Liver (tissue), 3 donors: ENCODE results near the gene LHFPL2.

Source experiments
- EGR1 ChIP-seq, 2 donors: IDR thresholded peaks; 2 replicates each; pipeline ENCODE4 v1.6.1; 2016 to 2018; ENCODE audit warnings: antibody characterized with exemption in 2 of 2, low read depth in 2 of 2
- FOXA1 ChIP-seq: IDR thresholded peaks from 2 replicates; pipeline ENCODE4 v1.6.1; 2016; ENCODE audit warnings: antibody characterized with exemption
- FOXA2 ChIP-seq: IDR thresholded peaks from 2 replicates; pipeline ENCODE4 v1.6.1; 2016; ENCODE audit warnings: antibody characterized with exemption
- HNF4A ChIP-seq, 2 donors: conservative IDR thresholded peaks; 2 replicates each; pipeline ENCODE4 v1.6.1; 2016; ENCODE audit warnings: antibody characterized with exemption in 2 of 2, mild to moderate bottlenecking in 2 of 2
- NR2F2 ChIP-seq: IDR thresholded peaks from 2 replicates; pipeline ENCODE4 v1.6.1; 2016; ENCODE audit warnings: antibody characterized with exemption
- RAD21 ChIP-seq, 2 donors: IDR thresholded peaks; 2 replicates each; pipeline ENCODE4 v1.6.1; 2016; ENCODE audit warnings: antibody characterized with exemption in 2 of 2, mild to moderate bottlenecking in 2 of 2
- REST ChIP-seq: IDR thresholded peaks from 2 replicates; pipeline ENCODE4 v1.6.1; 2016; ENCODE audit warnings: antibody characterized with exemption, mild to moderate bottlenecking
- RXRA ChIP-seq, 2 donors: IDR thresholded peaks; 2 replicates each; pipeline ENCODE4 v1.6.1; 2017 to 2018; ENCODE audit warnings: antibody characterized with exemption in 2 of 2, mild to moderate bottlenecking in 1 of 2
- TAF1 ChIP-seq: conservative IDR thresholded peaks from 2 replicates; pipeline ENCODE4 v1.6.1; 2016; ENCODE audit warnings: antibody characterized with exemption, mild to moderate bottlenecking
- ZBTB33 ChIP-seq: IDR thresholded peaks from 2 replicates; pipeline ENCODE4 v1.6.1; 2016; ENCODE audit warnings: antibody characterized with exemption
- TF ChIP-seq, protein P1 (sequence below): fragments of 150-350 bp; IDR thresholded peaks from 2 replicates; pipeline ENCODE4 v1.5.1; 2017; ENCODE audit warnings: improper control_type of control experiment, low read depth, low read length; ENCODE audit not compliant: missing input control
- TF ChIP-seq, protein P2 (sequence below): IDR thresholded peaks from 2 replicates; pipeline ENCODE4 v1.6.1; 2016; ENCODE audit warnings: antibody characterized with exemption
- donor health status: healthy.
- donor health status: healthy.

- TF ChIP-seq, protein P1, sequence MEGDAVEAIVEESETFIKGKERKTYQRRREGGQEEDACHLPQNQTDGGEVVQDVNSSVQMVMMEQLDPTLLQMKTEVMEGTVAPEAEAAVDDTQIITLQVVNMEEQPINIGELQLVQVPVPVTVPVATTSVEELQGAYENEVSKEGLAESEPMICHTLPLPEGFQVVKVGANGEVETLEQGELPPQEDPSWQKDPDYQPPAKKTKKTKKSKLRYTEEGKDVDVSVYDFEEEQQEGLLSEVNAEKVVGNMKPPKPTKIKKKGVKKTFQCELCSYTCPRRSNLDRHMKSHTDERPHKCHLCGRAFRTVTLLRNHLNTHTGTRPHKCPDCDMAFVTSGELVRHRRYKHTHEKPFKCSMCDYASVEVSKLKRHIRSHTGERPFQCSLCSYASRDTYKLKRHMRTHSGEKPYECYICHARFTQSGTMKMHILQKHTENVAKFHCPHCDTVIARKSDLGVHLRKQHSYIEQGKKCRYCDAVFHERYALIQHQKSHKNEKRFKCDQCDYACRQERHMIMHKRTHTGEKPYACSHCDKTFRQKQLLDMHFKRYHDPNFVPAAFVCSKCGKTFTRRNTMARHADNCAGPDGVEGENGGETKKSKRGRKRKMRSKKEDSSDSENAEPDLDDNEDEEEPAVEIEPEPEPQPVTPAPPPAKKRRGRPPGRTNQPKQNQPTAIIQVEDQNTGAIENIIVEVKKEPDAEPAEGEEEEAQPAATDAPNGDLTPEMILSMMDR, result no peak
- TF ChIP-seq TAF1, result no peak
- TF ChIP-seq FOXA1, result no peak
- TF ChIP-seq, protein P2, sequence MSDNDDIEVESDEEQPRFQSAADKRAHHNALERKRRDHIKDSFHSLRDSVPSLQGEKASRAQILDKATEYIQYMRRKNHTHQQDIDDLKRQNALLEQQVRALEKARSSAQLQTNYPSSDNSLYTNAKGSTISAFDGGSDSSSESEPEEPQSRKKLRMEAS, result no peak
- no peak for TF ChIP-seq EGR1 (IDR thresholded peaks at IDR 0.05; ENCODE audit: low read depth in 2 of 2)
- no peak for TF ChIP-seq RXRA (IDR thresholded peaks at IDR 0.05)
- TF ChIP-seq RAD21 (IDR thresholded peaks at IDR 0.05), result no peak
- TF ChIP-seq ZBTB33, result no peak
- TF ChIP-seq REST, result no peak
- no peak for TF ChIP-seq FOXA2
- no peak for TF ChIP-seq NR2F2
- no peak for TF ChIP-seq HNF4A (conservative IDR thresholded peaks at IDR 0.05)
These were observed 5.8 kb upstream of the LHFPL2 start for GRCh38 chr5:78654386-78654785.
